DND-41 (cell line): Measurements from ENCODE around the gene KCNQ5.

Source experiments
- ATAC-seq: fragments of 200-7000 bp; cut with Tn5 transposase; 3 replicates; pipeline ENCODE4 v1.9.1; 2021; ENCODE audit warnings: low read depth; ENCODE audit not compliant: insufficient read depth
- DNase-seq: peaks from one replicate; pipeline ENCODE4 v3.0.0-alpha.2; 2020
- H2AFZ ChIP-seq: 2 replicates; pipeline ENCODE4 v1.6.0; 2012; ENCODE audit warnings: low read depth, low read length
- H3K27ac ChIP-seq: 2 replicates; pipeline ENCODE4 v1.5.1; 2012; ENCODE audit warnings: low read length, inconsistent platforms
- H3K27me3 ChIP-seq: fragments of 200-600 bp; sonication (generic); 2 replicates; pipeline ENCODE4 v1.6.0; 2012; ENCODE audit warnings: low read length, mild to moderate bottlenecking, inconsistent platforms; ENCODE audit not compliant: insufficient read depth, poor library complexity
- H3K36me3 ChIP-seq: 2 replicates; pipeline ENCODE4 v1.5.1; 2012; ENCODE audit warnings: low read length, inconsistent platforms; ENCODE audit not compliant: insufficient read depth
- H3K4me1 ChIP-seq: 2 replicates; pipeline ENCODE4 v1.5.1; 2012; ENCODE audit warnings: mild to moderate bottlenecking, low read length; ENCODE audit not compliant: insufficient read depth
- H3K4me2 ChIP-seq: 2 replicates; pipeline ENCODE4 v1.6.0; 2012; ENCODE audit warnings: mild to moderate bottlenecking, moderate library complexity, low read length, inconsistent platforms; ENCODE audit not compliant: insufficient read depth
- H3K4me3 ChIP-seq, 2 experiments: fragments of 200-600 bp in 1 of 2; shearing (Covaris generic) in 1 of 2; 2 replicates each; pipeline ENCODE4 v1.5.1; 2012 to 2016; ENCODE audit warnings: inconsistent platforms in 2 of 2, low read length in 2 of 2, mild to moderate bottlenecking in 2 of 2, low read depth in 1 of 2, moderate library complexity in 1 of 2
- H3K79me2 ChIP-seq: 2 replicates; pipeline ENCODE4 v1.6.0; 2012; ENCODE audit warnings: low read length, inconsistent platforms; ENCODE audit not compliant: insufficient read depth
- H3K9ac ChIP-seq: 2 replicates; pipeline ENCODE4 v1.6.0; 2012; ENCODE audit warnings: low read depth, mild to moderate bottlenecking, inconsistent platforms, low read length, moderate library complexity
- H3K9me3 ChIP-seq: 2 replicates; pipeline ENCODE4 v1.5.1; 2012; ENCODE audit warnings: low read length, moderate library complexity, mild to moderate bottlenecking, inconsistent platforms; ENCODE audit not compliant: insufficient read depth, severe bottlenecking
- H4K20me1 ChIP-seq: 2 replicates; pipeline ENCODE4 v1.6.0; 2012; ENCODE audit warnings: low read length; ENCODE audit not compliant: insufficient read depth
- CTCF ChIP-seq: IDR thresholded peaks from 2 replicates; pipeline ENCODE4 v1.5.1; 2012; ENCODE audit warnings: borderline replicate concordance, low read length, moderate library complexity, mild to moderate bottlenecking; ENCODE audit not compliant: poor library complexity, severe bottlenecking; ENCODE audit errors: extremely low read depth
- EZH2 ChIP-seq: IDR thresholded peaks from 3 replicates; pipeline ENCODE4 v1.6.1; 2012; ENCODE audit warnings: borderline replicate concordance, low read depth, mild to moderate bottlenecking, moderate library complexity, low read length, inconsistent platforms; ENCODE audit not compliant: severe bottlenecking

Gene KCNQ5

GRCh38 chr6:72816022-72816421 is 194.2 kb downstream of the KCNQ5 start:
- no peaks in the 10 kb centered on the region for H3K36me3 ChIP-seq
- no peak overlapping the region for H2AFZ ChIP-seq
- H3K4me1 ChIP-seq: peaks cover 21% of the 10 kb centered on the region
- DNase-seq (no peak), ATAC-seq (no peak)
- no peak overlapping the region for H3K27ac ChIP-seq
- TF ChIP-seq CTCF: no peak
- TF ChIP-seq EZH2: no peak
- H3K4me3 ChIP-seq: no peak overlapping the region
- no peaks in the 10 kb centered on the region for H3K79me2 ChIP-seq
- H3K9ac ChIP-seq: no peak overlapping the region
- H3K9me3 ChIP-seq: no peaks in the 10 kb centered on the region
- H3K27me3 ChIP-seq: no peaks in the 10 kb centered on the region
- H4K20me1 ChIP-seq: no peaks in the 10 kb centered on the region
- no peak overlapping the region for H3K4me2 ChIP-seq

GRCh38 chr6:72817208-72817607 is 195.3 kb downstream of the KCNQ5 start:
- no peaks in the 10 kb centered on the region for H3K9me3 ChIP-seq
- no peak for ATAC-seq
- TF ChIP-seq EZH2: no peak
- no peak for TF ChIP-seq CTCF
- no peak overlapping the region for H3K27ac ChIP-seq
- H3K4me3 ChIP-seq: no peak overlapping the region
- no peaks in the 10 kb centered on the region for H3K27me3 ChIP-seq
- H3K4me1 ChIP-seq: peaks cover 24% of the 10 kb centered on the region
- H2AFZ ChIP-seq: no peak overlapping the region
- H3K4me2 ChIP-seq: no peak overlapping the region
- no peak for DNase-seq
- no peaks in the 10 kb centered on the region for H4K20me1 ChIP-seq
- H3K79me2 ChIP-seq: no peaks in the 10 kb centered on the region
- no peak overlapping the region for H3K9ac ChIP-seq
- H3K36me3 ChIP-seq: no peaks in the 10 kb centered on the region

GRCh38 chr6:72819609-72820008 is 197.7 kb downstream of the KCNQ5 start:
- no peaks in the 10 kb centered on the region for H4K20me1 ChIP-seq
- TF ChIP-seq CTCF (no peak), EZH2 (no peak)
- peak; percentile 8 for DNase-seq
- H2AFZ ChIP-seq: no peak overlapping the region
- no peaks in the 10 kb centered on the region for H3K79me2 ChIP-seq
- no peak overlapping the region for H3K4me3 ChIP-seq
- H3K9ac ChIP-seq: no peak overlapping the region
- H3K9me3 ChIP-seq: no peaks in the 10 kb centered on the region
- H3K4me2 ChIP-seq: no peak overlapping the region
- H3K27ac ChIP-seq: no peak overlapping the region
- no peaks in the 10 kb centered on the region for H3K36me3 ChIP-seq
- peaks cover 20% of the 10 kb centered on the region for H3K4me1 ChIP-seq
- ATAC-seq: peak; percentile 66
- no peaks in the 10 kb centered on the region for H3K27me3 ChIP-seq

- no peaks in the 10 kb centered on the region for H3K79me2 ChIP-seq
- H3K27ac ChIP-seq: no peak overlapping the region
- ATAC-seq: no peak
- TF ChIP-seq CTCF (no peak), EZH2 (no peak)
- H3K4me2 ChIP-seq: no peak overlapping the region
- H3K4me1 ChIP-seq: peaks cover 20% of the 10 kb centered on the region
- no peaks in the 10 kb centered on the region for H4K20me1 ChIP-seq
- no peak overlapping the region for H3K4me3 ChIP-seq
- H3K36me3 ChIP-seq: no peaks in the 10 kb centered on the region
- no peak for DNase-seq
- H2AFZ ChIP-seq: no peak overlapping the region
- no peaks in the 10 kb centered on the region for H3K9me3 ChIP-seq
- no peaks in the 10 kb centered on the region for H3K27me3 ChIP-seq
- no peak overlapping the region for H3K9ac ChIP-seq
These were observed 198.3 kb downstream of the KCNQ5 start for GRCh38 chr6:72820153-72820552.
